Measurements from ENCODE around the gene HOXA13.
A peak's percentile ranks its signal among the peaks of the same experiment; 100 is the strongest.

The HOXA13 gene

DNA sequence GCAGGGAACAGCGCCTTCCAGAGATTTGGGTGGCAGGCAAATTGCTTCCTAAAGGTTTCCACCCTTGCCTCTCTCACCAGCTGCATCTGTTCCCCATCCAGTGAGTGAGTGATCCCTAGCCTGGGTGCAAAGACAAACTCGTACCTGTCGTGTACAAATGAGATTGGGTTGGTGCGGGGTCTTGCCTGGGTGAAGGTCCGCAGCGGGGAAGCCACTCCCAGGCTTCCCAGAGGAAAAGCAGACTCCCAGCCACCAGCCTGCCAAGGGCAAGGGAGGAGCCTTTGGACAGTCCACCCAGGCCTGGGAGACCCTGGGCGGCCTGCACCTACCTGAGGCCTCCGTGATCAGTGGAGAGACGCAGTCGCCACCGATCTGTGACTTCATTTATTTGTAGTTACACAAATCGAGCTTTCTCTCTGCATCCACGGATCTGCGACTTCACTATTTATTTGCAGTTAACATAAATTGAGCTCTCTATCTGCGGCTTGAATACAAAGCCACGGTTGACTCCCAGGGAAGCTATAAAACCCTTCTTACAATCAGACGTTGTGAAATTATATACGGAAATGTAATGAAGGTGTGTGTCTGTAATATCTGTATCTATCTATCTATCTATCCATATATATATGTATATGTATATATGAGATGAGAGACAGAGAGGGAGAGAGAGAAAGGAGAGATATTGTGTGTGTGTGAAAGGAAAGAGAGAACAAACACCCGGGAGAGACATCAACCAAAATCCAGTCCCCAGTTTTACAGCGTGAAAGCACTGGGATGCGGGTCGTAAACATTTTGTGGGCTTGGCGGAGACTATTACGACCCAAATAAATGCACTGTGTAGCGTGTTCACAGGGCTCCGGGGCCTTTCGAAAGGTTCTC is 40.4 kb downstream of the HOXA13 start:
- DNase-seq (ENCODE audit: low spot score): peak; percentile 75

DNA sequence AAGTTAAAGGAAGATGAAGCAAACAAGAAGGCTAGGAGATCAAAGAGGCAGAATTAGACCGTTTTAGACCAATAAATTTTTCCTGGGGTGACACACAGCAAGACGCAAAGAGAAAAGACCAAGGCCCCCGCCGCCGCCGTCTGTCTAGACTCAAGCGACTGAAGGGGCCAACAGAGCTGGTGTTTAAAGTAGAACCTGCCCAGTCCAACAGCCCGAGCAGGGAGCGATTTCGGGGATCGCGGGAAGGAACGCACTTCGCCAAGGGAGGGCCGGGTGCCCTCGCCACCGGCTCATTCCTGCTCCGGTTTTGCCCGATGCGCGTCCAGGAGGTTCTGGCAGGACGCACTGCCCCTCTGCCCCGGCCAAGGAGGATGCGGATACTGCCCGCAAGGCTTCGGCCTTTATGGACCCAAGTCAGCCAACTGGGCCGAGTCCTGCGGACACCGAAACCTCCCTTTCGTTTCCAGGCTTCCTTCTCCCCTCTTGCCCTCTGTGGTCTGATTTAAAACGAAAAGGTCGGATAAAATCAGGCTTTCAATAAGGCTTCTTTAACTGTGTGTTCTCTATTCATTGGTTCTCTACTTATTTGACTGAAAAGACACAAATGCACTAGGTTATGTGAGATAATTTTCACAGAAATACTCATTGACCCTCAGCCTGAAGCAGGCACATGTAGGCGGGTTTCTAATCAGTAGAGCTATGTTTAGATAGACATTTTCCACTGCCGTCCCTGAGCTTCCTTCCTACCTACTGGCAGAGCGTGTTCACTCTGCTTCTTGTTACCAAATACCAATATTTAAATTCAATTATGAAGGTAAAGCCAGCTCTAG is 41.2 kb downstream of the HOXA13 start:
- DNase-seq (ENCODE audit: low spot score): peak; percentile 63

DNA sequence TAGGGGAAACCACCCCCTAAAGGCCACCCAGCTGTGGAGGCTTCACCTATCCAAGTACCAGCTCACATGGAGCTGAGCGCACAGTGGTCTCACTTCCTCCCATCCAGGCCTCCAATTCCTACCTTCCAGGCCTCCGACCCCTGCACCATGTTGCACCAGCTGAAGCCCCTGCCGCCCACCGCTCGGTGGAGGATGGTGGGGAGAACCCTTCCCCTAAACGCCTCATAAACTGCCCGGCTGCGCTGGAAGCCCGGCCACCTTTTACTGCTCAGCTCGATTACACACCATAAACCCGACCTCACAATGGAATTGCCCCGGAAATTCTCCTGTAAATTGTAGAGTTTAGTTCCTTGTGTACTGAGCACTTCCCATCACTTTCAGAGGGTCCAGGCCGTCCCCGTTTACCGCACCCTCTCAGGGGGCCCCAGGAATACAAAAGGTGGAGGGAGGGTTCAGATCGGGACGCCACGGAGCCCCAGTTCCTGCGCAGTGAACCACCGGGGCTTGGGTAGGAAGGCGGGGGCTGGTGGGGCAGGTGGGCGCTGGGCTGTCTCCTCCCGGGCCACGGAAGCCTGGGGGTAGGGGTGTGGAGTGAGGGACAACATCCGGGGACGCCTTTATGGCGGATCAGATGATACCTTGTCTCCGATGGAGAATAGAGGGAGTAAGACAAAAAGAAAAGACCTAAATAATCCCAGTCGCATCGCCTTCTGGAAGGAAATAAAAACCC is 42.0 kb downstream of the HOXA13 start:
- peak; percentile 57 for DNase-seq (ENCODE audit: low spot score)

DNA sequence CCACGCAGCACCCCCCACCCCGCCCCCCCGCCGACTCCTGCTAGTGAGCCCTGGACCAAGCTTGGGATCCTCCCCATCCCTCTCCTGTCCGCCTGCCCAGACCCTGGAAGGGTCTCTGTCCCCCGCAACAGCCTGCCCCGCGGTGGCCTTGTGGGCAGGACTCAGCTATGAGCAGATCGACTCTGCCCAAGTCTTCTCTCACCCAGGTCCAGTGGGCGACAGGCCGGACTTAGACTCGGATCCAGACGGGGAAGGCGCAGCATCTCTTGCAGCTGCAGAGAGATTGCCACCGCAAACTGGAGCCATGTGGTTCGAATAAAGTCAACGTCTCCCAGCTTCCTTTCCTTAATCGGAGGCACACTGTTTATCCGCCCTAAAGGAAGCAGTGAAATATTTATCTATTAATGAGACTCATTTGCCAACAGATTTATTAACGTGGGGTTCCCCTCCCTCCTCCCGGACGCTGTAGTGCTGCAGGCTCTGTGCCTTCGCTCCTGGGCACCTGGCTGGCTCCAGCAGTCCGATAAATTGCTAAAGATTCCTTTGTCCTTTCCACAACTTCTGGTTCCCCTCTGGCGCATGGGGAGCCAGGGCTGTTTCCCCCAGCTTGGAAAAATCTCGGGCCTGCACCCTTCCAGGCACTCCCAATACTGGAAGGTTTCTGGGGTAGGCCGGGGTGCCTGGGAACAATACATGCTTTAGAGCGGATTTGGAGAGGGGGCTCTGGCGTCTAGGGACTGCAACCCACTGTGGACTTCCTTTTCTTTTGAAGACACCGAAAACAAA is 42.8 kb downstream of the HOXA13 start:
- no peak for DNase-seq (ENCODE audit: low spot score)

DNA sequence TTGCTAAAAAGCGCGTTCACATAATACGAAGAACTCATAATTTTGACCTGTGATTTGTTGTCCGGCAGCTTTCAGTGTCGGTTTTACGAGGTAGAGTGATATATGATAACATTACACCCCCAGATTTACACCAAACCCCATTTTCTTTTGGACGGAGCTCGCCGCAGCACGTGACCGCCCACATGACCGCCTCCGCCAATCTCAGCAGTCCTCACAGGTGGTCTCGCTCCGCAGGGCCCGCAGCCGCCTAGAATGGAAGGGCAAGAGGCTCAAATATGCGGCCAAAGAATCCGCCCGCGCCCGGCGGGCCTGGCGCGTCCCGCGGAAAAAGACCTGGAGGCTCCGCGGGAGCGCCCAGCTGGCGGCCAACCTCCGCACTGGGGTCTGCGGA is 43.4 kb downstream of the HOXA13 start, which contains the start of gene HOXA7:
HOXA7 (minus strand) TSS at position 168 of the 391 bp plus-strand sequence; CDS start at position 38, 130 bp downstream.
- DNase-seq (ENCODE audit: low spot score): peak; percentile 91

DNA sequence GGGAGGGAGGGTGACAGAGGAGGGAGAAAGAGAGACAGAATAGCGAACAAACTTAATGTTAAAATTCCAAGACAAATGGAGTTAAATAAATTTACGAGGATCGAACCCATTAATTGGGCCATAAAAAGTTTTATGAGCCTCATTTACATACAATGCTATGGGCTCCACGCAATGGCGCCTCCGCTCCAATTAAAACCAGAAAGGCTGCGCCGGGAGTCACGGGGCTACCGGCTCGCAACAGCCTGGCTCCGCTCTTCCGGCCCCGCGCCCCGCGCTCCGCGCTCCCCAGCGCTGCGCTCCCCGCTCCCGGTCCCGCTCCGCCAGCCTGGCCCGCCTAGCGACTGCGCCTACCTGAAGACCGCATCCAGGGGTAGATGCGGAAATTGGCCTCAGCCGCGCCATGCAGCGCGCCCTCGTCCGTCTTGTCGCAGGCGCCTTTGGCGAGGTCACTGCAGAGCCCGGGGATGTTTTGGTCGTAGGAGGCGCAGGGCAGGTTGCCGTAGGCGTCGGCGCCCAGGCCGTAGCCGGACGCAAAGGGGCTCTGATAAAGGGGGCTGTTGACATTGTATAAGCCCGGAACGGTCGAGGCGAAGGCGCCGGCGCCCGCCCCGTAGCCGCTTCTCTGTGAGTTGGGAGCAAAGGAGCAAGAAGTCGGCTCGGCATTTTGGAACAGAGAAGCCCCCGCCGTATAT is 43.9 kb downstream of the HOXA13 start:
- no peak for DNase-seq (ENCODE audit: low spot score)

DNA sequence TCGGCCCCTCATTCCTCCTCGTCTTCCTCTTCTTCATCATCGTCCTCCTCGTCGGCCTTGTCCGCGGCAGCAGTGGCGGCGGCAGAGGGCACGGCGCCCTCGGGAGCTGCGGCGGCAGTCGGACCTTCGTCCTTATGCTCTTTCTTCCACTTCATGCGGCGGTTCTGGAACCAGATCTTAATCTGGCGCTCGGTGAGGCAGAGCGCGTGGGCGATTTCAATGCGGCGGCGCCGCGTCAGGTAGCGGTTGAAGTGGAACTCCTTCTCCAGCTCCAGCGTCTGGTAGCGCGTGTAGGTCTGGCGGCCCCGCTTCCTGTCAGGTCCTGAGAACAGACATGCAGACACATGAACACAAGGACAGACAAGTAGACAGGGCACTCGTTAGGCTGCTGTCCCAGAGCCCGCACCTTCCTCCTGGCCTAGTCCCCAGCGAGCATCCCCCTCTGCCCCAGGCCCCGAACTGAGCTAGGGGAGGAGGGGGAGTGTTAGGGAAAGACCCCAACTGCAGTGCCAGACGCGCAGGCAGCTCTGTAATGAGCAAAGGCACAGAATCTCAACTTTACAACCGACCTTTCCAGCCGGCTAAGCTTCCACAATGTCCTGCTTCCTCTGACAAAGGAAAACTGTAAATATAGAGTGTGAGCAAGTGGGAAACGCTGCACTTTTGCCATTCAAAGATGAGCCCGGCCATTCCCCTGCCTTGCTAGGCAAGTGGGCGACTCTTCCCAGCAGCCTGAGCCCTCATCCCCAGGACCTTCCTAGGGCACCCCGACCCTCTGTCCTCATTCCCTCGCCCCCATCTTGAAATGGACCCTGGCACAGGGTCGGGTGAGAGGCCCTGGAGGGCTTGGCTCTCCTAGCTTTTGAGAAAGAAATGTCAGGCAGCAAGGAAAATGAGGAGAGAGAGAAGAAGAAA is 44.7 kb downstream of the HOXA13 start:
- peak; percentile 70 for DNase-seq (ENCODE audit: low spot score)

DNA sequence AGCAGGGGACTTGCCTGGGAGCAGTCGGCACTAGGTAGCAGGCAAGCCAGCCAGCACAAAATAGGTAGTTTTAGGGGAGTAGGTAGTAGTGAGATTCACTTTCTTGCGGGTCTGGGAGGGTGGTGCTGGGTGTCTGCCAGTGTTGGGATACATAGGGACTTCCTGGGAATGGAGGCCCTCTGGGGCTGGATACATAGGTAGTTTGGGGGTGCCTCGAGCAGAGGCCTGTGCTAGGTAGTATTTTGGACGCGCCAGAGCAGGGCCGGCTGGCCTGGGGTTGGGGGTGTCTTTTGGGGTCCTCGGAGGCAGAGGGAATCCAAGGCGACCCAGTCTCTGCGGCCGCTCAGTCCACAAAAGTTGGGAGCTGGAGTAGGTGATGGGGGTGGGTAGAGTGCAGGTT is 45.5 kb downstream of the HOXA13 start:
- DNase-seq (ENCODE audit: low spot score): peak; percentile 57

DNA sequence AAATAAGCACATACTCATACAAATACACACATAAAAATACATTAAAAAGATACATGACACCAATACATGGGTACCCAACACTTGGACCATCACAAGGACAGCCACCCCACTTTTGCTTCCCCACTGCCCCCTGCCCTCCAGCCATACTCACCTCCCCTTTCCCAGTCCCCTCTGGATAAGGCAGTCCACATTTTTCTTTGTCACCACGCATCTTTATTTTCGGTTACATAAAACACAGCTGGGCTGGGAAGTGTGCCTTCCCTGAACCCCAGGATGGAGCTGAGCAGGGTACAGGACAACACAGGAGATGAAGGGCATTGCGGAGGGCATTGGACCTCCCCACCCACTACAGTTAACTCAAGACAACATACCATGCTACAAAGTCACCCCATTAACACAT is 46.4 kb downstream of the HOXA13 start:
- DNase-seq (ENCODE audit: low spot score): no peak

DNA sequence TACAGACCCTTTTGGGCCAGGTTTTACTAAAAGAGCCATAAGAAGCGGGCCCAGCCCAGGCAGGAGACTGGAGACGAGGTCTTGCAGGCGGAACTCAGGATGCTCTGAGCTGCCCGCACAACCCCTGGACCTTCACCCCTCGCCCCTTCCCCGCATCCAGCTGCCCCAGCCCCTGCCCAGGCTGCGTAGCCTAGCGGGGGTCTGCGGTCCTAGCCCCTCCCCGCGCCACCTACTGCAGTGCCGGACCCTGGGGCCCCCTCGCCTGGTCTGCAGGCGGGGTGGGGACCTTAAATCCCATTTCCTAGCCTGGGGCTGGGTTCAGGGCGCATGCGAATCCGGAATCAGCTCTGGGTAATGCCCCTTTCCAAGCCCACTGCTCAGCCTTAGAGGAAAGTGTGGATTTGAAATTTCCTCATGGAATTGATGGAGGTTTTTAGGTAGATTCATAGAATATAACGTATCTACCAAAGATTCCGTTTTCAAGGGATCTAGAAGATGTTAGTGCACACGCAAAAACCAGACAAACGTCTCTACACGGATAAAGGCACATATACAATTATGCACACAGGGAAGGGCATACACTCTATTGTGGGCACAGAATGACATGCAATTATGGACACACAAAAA is 47.0 kb downstream of the HOXA13 start:
- peak; percentile 68 for DNase-seq (ENCODE audit: low spot score)

DNA sequence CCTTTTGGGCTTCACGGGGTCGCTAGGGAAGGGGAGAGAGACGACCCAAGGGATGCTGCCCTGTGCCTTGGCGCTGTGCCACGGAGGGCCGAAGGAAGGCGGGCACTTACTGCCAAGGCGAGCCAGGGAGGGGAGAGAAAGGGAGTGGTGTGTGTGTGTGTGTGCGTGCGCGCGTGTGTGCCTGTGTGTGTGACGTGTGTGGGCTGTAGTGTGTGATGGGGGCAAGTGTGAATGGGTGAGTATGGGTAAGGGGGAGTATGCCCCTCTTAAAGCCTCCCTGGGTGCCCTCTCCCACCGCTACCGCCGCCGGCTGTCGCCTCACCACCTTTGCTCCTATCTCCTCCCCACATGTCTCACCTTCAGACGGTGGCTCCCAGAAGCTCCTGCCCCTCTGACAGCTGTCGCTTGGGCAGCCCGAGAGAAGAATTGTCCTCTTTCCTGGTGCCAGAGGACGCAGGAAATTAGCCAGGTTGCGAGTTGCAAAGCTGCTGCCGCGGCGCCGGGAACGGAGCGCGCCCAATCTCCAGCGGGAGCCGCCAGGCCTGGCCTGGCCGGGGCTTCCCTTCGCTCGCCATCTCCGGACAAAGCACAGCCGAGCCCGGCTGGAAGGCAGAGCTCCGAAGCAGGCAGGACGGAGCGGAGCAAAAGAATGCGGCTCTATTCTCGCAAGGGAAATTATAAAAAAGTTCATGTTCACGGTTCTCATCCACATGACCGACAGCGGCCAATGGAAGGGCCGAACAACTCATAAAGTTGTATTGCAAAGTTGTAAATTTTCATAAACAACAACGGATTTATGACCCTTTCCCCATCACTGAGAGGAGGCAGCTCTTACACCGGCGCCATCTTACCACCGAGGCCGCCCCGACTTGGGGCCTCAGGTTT is 47.7 kb downstream of the HOXA13 start, which contains the start of gene HOXA3:
HOXA3 (minus strand) TSS at position 653 of the 885 bp plus-strand sequence. CDS start 41,943 bp downstream, outside the sequence.
- peak; percentile 78 for DNase-seq (ENCODE audit: low spot score)

DNA sequence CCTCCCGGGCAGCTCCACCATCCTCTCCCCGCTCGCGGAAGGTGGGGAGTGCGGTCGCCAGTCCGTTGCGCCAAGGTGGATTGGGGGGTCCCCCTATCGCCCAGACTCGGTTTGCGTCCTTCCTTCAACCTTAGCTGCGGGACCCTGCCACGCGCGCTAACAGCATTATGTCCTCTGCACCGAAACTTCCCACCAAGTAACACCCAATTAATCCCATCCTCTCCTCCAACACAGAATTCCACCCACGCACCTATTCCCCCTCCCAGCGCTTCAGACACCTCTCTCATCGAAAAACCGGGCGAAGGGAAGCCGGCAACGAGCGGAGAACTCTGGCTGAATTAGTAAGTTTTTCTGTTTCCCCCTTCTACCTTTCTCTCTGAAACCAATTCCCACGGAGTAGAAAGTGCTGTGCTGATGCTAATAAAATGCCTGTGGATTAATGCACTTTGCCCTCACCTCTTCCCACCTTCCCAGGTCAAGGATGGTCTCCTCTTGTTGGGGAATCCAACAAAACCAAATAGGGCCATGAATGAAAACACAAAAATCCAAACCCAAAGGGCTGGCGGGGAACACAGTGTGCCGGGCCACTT is 48.5 kb downstream of the HOXA13 start:
- DNase-seq (ENCODE audit: low spot score): peak; percentile 73

DNA sequence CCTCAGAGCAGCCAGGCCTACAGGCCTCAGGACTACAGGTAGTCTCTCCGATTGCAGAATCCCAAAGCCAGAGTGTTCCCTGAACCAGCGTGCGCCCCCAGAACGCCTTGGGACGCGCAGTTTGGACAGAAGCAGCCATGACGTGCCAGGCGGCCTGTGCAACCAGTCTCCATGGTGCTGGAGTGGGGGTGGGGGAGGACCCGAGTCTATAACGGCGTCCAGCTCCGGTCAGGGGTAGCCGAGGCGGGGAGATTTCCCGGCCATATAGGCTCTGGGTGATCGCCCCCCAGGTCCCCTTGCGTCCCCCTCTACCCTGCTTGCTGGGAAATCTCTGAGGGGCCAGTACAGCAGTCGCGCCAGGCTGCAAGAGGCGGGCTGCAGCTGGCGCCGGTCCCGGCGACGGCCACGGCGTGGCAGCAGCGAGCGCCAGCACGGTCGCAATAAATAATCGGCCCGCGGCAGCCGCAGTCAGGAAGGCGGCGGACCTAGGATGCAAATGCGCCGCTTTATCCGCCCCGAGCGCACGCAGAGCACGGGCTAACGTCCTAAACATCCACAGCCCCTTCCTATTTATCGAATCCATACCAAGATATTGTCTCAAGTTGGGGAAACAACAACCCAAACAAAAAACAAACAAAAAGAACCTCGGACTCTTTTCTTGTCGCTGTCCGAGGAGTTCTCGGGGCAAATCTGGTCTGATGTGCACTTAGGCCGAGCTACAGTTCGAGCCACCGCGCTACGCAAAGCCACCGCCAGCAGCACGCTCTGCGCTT is 49.1 kb downstream of the HOXA13 start:
- peak; percentile 89 for DNase-seq (ENCODE audit: low spot score)

DNA sequence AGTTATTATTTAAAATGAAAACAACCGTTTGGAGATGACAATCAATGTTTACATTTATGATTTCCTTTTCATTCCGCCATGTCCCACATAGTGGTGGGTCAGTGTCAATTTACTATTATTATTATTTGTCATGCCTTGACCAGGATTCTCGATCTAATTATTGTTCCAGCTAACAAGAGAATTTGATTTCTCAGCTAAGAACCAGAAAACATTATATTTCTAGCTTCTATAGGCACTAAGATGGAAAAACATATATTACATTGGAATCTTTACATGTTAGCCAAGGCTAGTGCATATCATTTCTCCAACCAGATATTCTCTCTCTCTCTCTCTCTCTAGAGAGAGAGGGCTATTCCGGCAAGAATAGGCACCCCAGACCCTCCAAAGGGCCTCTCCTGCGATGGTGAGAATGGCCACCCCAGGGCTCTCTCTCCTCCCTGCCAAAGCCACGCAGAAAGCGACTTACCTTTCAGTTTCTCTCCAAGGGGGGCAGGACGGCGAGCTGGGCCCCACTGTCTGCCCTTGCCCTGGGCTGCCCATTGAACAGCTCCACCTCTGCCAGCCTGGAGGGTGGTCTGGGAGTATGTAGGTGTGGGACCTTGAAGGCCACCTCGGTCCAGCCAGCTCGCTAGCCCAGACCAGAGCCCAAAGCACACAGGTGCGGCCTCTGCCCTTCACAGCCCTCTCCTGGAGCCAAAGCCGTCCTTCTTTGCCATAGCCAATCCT is 49.9 kb downstream of the HOXA13 start:
- no peak for DNase-seq (ENCODE audit: low spot score)

DNA sequence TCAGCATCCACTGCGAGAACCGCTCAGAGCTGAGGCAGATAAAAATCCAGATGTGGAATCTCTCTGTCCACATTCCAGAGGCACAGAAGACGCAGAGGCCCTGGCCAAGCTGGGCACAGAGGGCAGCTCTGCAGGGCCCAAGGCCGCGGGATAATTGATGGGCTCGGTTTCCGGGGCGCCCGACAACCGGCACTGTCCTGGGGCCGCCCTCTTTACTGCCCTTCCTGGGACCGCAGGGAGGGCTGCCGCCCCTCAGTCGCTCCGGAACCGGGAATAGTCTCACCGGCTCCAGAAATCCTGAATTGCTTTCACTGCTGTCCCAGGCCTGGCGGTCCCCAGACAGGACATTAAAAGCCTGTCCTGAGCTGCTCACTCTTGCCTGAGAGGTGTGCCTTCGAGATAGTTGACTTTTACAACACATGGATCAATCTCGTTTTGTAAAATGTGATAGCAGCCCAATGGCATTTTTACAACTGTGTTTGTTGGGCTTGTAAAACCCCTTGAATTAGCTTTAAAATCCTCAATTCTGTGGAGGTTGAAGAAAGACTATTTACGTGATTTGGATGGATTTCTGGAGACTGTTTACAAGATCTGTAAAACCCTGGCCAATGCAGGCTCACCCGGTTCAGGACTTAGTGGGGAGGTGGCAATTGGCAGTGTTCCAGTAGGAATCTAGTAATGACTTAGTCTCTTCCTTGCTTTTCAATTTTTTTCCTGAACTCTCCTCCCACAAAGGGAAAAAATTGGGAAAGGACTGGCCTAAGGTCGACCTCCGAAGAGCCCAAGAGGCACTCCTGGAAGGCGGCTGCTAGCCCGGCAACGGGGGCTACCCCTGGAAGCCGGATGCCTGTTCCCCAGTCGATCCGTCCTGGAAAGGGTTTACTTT is 50.9 kb downstream of the HOXA13 start:
- peak; percentile 66 for DNase-seq (ENCODE audit: low spot score)
